HG02943 (cell line): ENCODE measurements around the gene SCAF4.
"Not testable (repeated sequence)": the region's sequence is repeated elsewhere in the genome, so short reads cannot be mapped to it uniquely, and the experiment has no call there.

Source experiments
- ATAC-seq: cut with Tn5 transposase; IDR thresholded peaks from one replicate; pipeline ENCODE4 v1.9.1; 2021; ENCODE audit warnings: mild to moderate bottlenecking, low read depth, moderate library complexity; ENCODE audit not compliant: unreplicated experiment

The SCAF4 gene

DNA sequence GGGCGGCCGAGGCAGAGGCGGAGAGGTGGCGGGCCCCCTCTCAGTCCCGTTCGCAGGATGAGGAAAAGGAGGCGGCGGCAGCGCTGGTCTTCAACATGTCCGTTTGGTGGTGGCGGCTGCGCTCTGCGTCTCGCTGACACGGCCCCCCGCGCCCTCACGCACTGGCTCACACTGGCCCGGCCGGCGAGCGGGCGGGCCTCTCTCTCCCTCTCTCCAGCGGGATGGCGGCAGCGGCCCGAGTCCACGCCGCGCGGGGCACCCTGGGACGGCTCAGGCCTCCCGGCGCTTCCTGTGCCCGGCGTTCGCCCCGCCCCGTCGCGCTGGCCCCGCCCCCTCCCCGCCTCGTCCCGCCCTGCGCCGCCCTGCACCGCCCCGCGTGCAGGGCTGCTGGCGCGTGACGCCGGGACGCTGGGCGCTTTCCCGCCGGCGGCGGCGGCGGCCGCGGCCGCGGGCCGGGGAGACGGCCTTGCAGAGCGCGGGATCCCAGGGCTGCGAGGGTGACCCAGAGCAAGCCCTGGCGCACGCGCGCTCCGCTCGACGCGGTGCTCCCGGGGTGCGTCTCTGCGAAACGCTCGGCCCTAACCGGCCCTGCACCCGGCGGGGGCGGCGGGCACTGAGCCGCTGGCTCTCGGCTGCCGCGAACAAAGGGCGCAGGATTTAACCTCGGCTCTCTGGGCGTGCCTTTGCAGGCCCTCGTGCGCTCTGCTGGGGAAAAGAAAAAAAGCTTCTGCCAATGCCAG lies at the start of gene SCAF4:
Gene SCAF4, minus strand, starts transcription at position 262 of the 740 bp plus-strand sequence. CDS start 426 bp downstream, outside the sequence.
- ATAC-seq, result peak; percentile 74

GRCh38 chr21:31780944-31781343 lies 49.0 kb upstream of the SCAF4 start:
- no peak for ATAC-seq

DNA sequence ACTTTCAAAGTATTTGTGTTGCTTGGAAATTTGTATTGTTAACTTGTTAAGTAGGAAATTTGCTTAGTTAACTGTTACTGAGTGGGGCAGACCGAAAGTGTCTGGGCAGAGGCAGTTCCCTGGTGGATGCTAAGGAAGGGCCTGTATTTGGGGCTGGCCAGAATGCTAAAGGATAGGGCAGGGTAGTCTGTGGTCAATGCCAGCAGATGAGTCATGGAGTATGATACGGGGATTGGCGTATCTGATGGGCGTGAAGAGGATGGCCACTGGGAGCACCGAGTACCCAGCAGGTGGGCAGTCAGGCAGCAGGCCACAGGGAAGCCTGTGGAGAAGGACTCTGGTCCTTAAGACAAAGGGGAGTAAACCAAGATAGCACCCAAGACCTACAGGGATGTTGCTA lies 46.6 kb upstream of the SCAF4 start:
- ATAC-seq, result no peak

- no peak for ATAC-seq
Measured at GRCh38 chr21:31777857-31778256, 45.9 kb upstream of the SCAF4 start.

DNA sequence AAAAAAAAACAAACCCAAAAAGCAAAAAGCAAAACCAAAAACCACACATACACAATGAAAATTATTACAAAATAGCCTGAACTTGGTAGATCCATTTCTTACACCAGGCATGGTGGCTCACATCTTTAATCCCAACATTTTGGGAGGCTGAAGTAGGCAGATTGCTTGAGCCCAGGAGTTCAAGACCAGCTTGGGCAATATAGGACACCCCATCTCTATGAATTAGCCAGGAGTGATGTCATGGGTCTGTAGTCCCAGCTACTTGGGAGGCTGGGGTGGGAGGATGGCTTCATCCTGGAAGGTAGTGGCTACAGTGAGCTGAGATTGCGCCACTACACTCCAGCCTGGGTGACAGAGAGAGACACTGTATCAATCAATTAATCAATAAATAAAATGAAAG lies 42.1 kb upstream of the SCAF4 start:
- ATAC-seq, result no peak

- ATAC-seq, result peak; percentile 92
Measured at GRCh38 chr21:31772674-31773555, 41.0 kb upstream of the SCAF4 start.

- ATAC-seq, result no peak
Measured at GRCh38 chr21:31771685-31772084, 39.8 kb upstream of the SCAF4 start.

- no peak for ATAC-seq
Measured at GRCh38 chr21:31768710-31769109, 36.8 kb upstream of the SCAF4 start.

DNA sequence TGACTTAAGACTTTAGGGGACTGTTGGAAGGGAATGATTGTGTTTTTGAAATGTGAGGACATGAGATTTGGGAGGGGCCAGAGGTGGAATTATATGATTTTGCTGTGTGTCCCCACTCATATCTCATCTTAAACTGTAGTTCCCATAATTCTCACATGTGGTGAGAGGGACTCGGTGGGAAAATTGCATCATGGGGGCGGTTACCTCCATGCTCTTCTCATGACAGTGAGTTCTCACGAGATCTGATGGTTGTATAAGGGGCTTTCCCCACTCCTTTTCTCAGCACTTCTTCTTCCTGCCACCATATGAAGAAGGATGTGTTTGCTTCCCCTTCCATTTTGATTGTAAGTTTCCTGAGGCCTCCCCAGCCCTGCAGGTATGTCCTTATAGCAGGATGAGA lies 35.0 kb upstream of the SCAF4 start:
- ATAC-seq, result no peak

- not testable (repeated sequence) for ATAC-seq
Measured at GRCh38 chr21:31765850-31766249, 33.9 kb upstream of the SCAF4 start.

DNA sequence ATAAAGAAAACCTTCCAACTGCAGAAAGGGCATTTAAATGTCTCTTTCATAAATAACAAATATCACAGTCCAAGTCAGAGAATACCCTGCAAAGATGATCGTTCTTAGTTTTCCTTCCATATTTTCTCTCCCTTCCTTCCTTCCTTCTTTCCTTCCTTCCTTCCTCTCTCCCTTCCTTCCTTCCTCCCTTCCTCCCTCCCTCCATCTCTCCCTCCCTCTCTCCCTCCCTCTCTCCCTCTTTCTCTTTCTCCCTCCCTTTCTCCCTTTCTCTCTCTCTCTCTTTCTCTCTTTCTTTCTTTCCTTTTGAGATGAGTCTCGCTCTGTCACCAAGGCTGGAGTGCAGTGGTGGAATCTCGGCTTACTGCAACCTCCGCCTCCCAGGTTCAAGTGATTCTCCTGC lies 29.0 kb upstream of the SCAF4 start:
- no peak for ATAC-seq

DNA sequence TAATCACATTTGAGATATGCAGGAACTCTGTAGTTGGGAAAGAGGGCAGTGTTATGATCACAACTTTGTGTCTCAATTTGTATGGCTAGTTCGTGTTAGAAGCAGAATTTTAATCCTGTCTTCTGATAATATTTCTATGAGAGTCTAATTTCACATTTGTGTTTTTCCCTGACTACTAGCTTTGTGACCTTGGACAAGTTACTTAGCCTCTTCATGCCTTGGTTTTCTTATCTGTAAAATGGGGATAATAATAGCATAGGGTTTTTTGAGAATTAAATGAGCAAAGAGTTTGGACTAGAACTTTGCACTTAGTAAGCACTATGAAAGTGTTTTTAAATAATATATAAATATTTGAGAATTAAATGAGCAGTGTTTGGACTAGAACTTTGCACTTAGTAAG lies 24.9 kb upstream of the SCAF4 start:
- no peak for ATAC-seq

GRCh38 chr21:31755027-31755426 lies 23.1 kb upstream of the SCAF4 start:
- ATAC-seq, result no peak

GRCh38 chr21:31754708-31754960 lies 22.7 kb upstream of the SCAF4 start:
- ATAC-seq, result no peak

- no peak for ATAC-seq
Measured at GRCh38 chr21:31753949-31754707, 22.2 kb upstream of the SCAF4 start.

DNA sequence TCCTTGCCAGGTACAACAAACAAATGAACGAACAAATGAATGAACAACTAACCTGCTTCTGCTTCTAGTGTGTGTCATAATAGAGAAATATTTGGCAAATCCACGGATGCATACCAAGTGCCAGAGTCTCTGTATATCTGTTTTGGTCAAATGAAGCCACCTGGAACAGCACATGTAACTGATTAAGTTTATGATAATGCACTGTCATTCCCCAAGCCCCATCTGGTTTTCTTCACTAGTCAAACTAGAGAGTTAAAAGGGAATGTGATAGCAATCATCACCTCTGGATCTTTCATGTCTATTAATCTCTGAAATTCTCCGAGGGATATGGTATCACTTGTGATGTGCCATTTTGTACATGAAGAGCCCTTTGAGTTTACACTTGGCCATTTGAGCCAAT lies 21.0 kb upstream of the SCAF4 start:
- ATAC-seq, result no peak

- ATAC-seq, result no peak
Measured at GRCh38 chr21:31752352-31752751, 20.4 kb upstream of the SCAF4 start.

- no peak for ATAC-seq
Measured at GRCh38 chr21:31750843-31751242, 18.9 kb upstream of the SCAF4 start.

DNA sequence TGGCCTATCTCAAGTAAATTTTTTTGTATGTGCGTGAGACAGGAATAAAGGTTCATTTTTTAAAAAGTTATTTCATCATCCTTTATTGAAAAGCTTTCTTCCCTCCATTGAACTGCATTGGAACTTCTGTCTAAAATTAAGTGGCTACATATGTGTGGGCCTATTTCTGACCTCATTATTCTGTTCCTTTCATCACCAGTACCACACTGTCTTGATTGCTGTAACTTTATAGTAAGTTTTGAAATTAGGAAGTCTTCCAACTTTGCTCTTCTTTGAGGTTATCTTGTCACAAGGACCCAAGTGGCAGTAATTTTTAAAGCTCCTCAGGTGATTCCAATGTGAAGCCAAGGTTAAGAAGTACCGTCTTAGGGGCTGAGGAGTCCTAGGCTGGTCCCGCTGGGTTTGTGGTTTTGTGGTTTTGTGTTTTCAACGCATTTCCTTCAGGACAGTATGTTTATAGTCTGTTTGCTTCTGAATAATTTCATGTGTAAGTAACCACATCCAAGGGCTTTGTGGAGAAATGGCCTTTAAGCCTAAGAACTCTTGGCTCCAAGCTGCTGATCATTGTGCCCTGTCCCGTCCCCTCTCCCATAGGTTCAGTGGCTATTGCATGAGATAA lies 12.4 kb upstream of the SCAF4 start:
- no peak for ATAC-seq

DNA sequence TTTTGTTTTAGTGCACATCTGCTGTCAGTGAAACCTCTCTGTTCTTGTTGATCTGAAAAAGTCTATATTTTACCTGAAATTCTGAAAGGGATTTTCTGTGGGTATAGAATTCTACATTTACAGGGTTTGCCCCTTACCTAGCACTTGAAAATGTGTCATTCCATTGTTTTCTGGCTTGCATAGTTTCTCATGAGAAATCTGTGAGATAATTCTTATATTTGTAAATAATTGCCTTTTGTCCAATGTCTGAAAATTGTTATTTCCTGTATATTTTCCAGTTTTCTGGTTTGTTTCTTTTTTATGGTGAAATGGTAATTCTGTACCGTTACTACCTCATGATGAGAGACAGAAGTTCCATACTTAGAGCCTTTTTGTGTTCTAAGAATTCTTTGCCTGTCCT lies 11.8 kb upstream of the SCAF4 start:
- ATAC-seq, result no peak

DNA sequence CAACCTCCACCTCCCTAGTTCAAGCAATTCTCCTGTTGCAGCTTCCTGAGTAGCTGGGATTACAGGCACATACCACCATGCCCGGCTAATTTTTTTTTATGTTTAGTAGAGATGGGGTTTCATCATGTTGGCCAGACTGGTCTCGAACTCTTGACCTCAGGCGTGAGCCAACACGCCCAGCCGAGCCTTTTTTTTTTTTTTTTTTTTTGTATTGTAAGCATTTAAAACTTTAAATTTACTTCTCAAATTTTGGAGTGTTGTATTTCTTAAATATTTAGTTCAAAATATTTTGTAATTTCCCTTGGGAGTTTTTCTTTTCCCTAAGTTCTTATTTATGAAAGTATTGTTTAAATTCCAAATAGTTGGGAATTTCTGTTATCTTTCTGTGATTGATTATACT lies 9.2 kb upstream of the SCAF4 start:
- no peak for ATAC-seq
